ENCODE results near the gene CHAT.

CHAT gene

DNA sequence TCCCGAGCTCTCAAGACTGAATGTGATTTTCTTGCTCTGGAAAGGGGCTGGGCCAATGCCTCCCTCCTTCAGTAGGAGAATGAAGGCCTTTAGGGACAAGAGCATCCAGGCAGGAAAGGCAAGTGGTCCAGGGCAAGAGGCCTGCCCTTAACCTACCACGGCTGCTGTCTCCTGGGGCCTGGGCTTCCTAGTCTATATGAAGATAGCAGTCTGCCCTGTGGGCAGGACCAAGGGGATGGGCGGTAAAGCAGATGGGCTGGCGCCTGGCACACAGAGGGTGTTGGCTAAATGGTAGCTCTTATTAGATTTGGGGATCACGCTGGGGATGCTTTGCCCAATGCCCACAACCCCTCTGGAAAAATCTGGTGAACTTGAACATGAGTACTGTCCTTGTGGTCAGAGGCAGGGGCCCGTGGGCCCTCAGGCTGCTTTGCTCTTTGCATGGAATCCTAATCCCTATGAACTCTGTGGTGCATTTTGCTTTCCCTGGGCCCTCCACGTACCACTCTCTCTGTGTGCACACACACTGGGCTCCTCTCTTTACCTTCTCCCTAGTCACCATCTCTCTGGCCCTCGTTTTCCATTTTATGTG lies 20.3 kb downstream of the CHAT start:
- TF ChIP-seq, protein P1, sequence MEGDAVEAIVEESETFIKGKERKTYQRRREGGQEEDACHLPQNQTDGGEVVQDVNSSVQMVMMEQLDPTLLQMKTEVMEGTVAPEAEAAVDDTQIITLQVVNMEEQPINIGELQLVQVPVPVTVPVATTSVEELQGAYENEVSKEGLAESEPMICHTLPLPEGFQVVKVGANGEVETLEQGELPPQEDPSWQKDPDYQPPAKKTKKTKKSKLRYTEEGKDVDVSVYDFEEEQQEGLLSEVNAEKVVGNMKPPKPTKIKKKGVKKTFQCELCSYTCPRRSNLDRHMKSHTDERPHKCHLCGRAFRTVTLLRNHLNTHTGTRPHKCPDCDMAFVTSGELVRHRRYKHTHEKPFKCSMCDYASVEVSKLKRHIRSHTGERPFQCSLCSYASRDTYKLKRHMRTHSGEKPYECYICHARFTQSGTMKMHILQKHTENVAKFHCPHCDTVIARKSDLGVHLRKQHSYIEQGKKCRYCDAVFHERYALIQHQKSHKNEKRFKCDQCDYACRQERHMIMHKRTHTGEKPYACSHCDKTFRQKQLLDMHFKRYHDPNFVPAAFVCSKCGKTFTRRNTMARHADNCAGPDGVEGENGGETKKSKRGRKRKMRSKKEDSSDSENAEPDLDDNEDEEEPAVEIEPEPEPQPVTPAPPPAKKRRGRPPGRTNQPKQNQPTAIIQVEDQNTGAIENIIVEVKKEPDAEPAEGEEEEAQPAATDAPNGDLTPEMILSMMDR (IDR thresholded peaks at IDR 0.05; ENCODE audit: insufficient read depth, missing control alignments) = no peak
- FAIRE-seq = no peak

DNA sequence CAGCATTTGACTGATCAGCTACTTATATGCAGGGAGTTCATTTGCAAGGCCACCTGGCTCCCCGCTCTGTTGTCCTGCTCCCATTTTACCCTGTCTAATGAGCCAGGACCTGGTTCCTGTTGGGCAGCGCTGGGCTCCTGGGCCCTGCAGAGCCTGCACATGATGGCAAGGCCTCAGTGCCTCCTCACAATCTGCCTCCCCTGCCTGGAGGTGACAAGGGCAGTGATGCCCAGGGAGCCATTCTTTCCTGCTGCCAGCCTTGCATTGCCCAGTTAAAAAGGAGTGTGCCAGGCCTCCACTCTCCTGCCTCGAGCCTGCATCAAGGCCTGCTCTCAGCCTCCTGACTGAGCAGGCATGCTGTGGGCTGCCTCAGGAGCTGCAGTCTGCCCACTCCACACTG lies 28.5 kb downstream of the CHAT start:
- TF ChIP-seq, protein P1 (IDR thresholded peaks at IDR 0.05; ENCODE audit: insufficient read depth, missing control alignments) = no peak
- no peak for DNase-seq (ENCODE audit: insufficient read length, low spot score)
- FAIRE-seq = no peak

More for the DNA sequence above, 20.3 kb downstream of the CHAT start:
- DNase-seq (ENCODE audit: insufficient read length, low spot score) = no peak

DNA sequence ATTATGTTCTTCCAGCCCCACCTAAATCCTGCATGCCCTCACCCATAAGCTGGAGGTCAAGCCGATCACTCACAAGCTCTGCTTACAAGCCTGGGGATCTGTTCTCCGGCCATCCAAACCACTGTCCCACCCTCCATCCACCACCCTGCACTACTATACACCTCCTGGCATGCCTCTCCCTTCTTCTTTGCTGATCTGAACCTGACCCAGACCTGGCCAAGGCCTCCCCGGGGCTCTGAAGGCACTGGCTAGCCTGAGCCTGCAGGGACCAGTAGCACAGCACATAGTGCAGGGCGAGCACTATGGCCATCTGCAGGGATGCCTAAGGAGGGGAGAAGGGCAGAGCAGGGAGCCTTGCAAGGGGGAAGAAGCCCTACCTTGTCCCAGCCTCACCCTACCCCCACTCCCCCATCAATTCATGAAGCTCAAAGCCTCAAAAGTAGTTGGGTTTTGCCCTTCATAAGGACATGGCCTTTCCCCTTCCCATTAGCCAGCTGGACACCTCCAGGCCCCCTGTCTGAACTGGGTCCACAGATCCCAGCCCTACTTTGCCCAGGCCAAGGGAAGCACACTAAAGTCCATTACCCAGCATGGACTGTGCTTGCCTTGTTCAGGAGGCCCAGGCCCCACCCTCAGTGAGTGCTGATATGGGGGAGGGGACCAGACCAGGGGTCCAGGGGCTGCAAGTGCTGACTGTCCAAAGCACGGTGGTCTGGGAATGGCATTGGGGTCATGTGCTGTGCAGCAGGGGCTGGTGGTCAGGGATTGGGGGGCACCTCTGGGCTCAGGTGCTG lies 29.6 kb downstream of the CHAT start:
- TF ChIP-seq, protein P1 (IDR thresholded peaks at IDR 0.05; ENCODE audit: insufficient read depth, missing control alignments) = no peak
- DNase-seq (ENCODE audit: insufficient read length, low spot score) (no peak), FAIRE-seq (no peak)

DNA sequence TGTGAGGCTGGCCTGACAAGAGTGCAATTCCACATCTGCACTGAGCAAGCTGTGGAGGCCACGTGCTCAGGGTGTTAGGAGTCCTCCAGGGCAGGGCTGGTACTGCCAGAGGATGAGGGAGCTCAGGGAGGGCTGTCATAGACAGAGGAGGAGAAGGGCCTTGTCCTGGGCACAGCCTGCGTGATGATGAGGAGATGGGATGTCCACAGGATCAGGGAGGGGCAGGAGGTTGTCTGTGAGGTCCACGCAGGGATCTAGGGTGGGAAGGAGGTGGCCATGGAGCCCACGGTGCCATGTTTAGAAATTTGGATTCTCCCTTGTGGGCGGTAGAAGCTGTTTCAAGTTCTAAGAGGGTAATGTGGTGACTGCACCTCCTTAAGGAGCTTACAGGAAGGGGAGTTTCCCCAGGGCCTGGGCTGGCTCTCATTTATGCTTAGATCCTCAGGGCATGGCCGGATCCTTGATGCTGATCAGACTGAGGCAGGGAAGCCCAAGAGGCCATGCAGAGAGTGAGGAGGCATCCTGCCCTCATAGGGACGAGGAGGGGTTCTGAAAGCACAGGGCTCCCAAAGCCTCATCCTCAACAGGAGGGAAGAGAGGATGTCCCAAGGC lies 30.3 kb downstream of the CHAT start:
- FAIRE-seq = no peak
- TF ChIP-seq, protein P1 (IDR thresholded peaks at IDR 0.05; ENCODE audit: insufficient read depth, missing control alignments) = no peak
- DNase-seq (ENCODE audit: insufficient read length, low spot score) = no peak

DNA sequence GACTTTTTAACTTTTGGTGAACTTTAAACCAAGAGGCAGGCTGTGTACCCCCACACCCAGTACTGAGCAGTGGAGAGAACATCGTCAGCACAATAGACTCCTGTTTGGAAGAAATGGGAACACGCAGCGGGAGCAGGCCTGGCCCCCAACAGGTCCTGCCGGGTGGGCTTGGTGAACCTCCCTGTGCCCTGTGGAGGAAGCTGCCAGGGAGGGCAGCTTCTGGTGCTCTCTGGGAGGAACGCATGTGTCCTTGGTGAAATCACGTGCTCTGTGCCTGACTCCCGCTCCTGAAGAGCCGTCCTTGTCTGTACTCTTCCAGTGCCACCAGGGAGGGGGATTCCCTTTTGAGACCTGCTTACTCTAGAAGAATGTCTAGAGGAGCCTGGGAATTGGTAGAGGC lies 31.6 kb downstream of the CHAT start:
- FAIRE-seq = no peak
- TF ChIP-seq, protein P1 (IDR thresholded peaks at IDR 0.05; ENCODE audit: insufficient read depth, missing control alignments) = no peak
- DNase-seq (ENCODE audit: insufficient read length, low spot score) = no peak

DNA sequence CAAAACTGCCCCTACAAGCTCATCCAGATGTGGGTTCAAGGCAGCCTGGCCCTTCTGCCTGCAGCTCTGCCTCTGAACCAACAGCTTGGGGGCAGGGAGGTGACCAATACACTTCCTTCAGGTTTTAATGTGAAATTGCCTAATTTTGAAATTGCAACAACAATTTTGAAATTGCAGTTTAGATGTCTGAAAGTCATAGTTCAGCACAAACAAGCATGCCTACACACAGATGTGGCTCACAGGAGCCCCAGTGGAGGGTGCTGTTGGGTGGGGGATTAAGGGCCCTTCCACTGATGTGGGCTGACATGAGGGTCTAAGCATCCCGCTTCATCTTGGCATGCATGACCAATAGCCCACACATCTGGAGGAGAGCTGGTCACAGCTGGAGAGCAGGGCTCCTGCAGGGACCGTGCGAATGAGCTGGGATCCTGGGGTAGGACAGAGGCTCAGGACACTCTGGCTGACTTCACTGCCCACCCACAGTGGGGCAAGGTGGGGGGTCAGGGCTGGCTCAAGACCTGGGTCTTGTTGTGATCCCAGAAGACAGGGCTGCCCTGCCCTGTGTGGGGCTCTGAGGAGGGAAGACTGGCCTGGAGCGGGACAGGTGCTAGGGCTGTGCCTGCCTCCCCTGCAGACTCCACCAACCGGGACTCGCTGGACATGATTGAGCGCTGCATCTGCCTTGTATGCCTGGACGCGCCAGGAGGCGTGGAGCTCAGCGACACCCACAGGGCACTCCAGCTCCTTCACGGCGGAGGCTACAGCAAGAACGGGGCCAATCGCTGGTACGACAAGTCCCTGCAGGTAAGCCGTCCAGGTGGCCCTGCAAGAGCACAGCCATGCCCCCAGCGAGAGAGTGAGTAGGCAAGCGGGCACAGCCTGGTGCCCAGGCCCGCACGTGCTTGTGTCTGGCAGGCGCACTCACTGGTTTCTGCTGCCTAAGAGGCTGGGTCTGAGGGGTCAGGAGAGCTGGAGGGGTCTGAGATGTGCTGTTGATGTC lies 32.3 kb downstream of the CHAT start:
- FAIRE-seq (no peak), DNase-seq (ENCODE audit: insufficient read length, low spot score) (no peak)
- TF ChIP-seq, protein P1 (IDR thresholded peaks at IDR 0.05; ENCODE audit: insufficient read depth, missing control alignments) = no peak

Data from D721Med (cell line).